ENCODE results near the gene NFATC2.
"Not testable (repeated sequence)": the region's sequence is repeated elsewhere in the genome, so short reads cannot be mapped to it uniquely, and the experiment has no call there.

Gene NFATC2

DNA sequence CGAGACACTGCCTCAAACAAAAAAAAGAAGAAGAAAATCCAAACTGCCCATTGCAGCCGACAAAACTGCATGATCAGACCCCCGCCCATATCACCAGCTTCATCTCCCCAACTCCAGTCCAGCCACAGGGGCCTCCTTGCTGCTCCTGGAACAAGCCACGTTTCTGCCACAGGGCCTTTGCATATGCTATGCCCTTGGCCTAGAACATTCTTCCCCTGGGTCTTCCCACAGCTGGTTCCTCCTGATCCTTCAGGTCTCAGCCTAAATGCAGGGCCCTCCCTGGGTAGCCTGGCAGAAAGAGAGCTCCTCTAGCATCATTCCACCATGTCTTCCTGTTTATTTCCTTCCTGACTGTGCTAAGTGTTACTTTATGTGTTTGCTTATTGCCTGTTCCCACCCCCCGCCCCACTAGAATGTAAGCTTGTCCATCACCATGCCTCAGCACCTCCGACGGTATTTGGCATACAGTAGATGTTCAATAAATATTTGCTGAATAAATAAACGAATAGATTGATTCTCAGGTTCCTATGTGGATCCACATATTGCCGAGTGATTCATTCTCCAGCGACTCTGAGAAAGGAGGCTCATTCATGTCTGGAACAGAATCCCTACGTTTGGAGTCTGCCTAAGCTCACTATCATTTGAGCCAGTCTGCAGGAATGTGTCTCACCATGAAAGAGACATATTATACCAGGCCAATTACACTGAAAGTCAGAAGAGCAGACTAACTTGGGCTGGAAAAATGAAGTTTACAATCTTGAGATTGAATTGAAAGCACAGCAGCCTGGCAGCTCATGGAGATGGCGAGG is 56.1 kb downstream of the NFATC2 start:
- Histone ChIP-seq H3K4me1 (ENCODE audit: control insufficient read depth, insufficient read depth, low read length, unreplicated experiment) (peaks cover 14% of the 10 kb centered on the region), H3K79me2 (ENCODE audit: control insufficient read depth, insufficient read depth, low read length, unreplicated experiment) (no peaks in the 10 kb centered on the region), H3K27me3 (ENCODE audit: insufficient read depth, low read length) (no peaks in the 10 kb centered on the region), H3K36me3 (ENCODE audit: insufficient read depth, low read length) (no peaks in the 10 kb centered on the region), H2AFZ (ENCODE audit: low read length, unreplicated experiment) (no peak overlapping the region), H3K4me3 (ENCODE audit: low read depth, low read length) (no peak overlapping the region), H3K27ac (ENCODE audit: low read depth, low read length) (no peak overlapping the region)

DNA sequence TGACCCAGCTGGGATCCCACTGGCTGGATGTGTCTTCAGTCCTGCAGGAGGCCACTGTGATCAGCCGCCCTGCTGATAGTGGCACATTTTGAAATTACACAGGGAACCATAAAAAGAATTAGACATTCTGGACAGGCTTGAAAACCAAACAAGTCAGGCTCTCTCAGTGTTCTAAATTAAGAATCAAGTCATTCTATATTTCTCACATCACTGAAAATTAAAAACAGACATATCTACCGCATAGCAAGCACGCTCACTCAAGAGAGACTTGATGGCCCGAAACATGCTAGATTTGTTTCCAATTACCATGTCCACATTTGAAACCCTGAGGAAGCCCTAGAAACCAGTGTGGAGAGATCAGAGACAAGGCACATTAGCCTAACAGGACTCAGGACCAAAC is 57.7 kb downstream of the NFATC2 start:
- H3K27ac ChIP-seq (ENCODE audit: low read depth, low read length) = no peak overlapping the region
- H3K36me3 ChIP-seq (ENCODE audit: insufficient read depth, low read length) = no peaks in the 10 kb centered on the region
- H3K4me1 ChIP-seq (ENCODE audit: control insufficient read depth, insufficient read depth, low read length, unreplicated experiment) = peaks cover 14% of the 10 kb centered on the region

DNA sequence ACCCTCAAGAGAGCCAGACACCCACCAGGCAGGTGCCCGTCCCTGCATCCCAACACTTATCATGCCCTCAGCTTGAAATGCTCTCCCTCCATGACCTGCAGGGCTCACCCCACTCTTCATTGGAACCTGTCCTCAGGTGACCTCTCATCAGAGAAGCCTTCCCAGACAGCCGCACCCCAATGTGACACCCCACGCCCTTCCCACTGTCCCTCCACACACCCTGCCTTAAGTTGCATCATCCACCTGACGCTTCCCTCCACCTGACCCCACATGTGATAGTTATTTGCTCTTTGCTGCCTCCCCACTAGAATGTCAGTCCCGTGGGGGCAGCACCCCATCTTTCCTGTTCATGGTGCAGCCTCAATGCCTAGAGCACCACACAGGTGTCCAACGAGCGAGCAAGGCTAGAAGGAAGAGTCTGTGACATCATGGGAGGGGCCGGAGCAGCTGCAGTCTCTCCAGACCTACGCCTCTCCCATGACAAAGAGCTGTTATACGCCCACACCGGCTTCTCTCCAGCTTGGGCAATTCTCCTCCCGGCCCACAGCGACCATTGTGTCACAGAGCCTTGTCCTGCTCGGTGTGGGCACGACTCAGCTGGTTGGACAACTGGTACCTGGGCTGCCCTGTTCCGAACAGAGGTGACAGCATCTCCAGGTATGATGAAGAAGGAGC is 58.2 kb downstream of the NFATC2 start:
- Histone ChIP-seq H3K36me3 (ENCODE audit: insufficient read depth, low read length) (no peaks in the 10 kb centered on the region), H3K27ac (ENCODE audit: low read depth, low read length) (no peak overlapping the region), H2AFZ (ENCODE audit: low read length, unreplicated experiment) (no peak overlapping the region), H3K27me3 (ENCODE audit: insufficient read depth, low read length) (no peaks in the 10 kb centered on the region), H3K4me3 (ENCODE audit: low read depth, low read length) (no peak overlapping the region), H3K4me1 (ENCODE audit: control insufficient read depth, insufficient read depth, low read length, unreplicated experiment) (peaks cover 14% of the 10 kb centered on the region), H3K79me2 (ENCODE audit: control insufficient read depth, insufficient read depth, low read length, unreplicated experiment) (no peaks in the 10 kb centered on the region)

More for the DNA sequence above, 57.7 kb downstream of the NFATC2 start:
- Histone ChIP-seq H3K4me3 (ENCODE audit: low read depth, low read length) (no peak overlapping the region), H2AFZ (ENCODE audit: low read length, unreplicated experiment) (no peak overlapping the region), H3K27me3 (ENCODE audit: insufficient read depth, low read length) (no peaks in the 10 kb centered on the region), H3K79me2 (ENCODE audit: control insufficient read depth, insufficient read depth, low read length, unreplicated experiment) (no peaks in the 10 kb centered on the region)

DNA sequence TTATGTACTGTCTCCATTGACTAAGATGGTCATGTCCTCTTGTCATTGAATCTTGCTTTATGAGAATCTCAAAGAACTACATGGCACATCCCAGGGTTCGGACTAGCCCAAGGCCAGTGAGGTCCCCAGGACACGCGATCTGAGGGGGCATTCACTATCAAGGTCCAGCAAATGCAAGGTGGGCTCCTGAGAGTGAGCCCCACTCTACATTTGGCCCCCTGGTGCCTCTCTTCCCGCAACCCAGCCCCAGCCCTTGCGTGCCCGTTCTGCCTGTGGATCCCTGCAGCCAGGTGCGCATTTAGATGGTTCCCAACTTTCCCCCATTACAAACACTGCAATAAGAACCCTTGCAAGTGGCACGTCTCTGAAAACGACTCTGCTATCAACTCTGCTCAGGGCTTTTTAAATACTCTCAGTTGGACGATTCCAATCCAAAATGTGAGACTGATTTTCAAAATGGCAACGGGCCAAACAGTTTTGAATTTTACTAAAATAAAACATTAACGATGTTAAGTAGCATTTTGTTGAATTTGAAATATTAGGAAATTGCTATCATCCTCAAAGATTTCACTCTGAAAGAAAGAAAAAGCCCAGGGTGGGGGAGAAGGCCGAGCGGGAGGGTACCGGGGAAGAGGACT is 59.6 kb downstream of the NFATC2 start:
- H2AFZ ChIP-seq (ENCODE audit: low read length, unreplicated experiment) = no peak overlapping the region
- peaks cover 6% of the 10 kb centered on the region; the same call in 1 of the 2 replicates for H3K27me3 ChIP-seq (ENCODE audit: insufficient read depth, low read length)
- H3K27ac ChIP-seq (ENCODE audit: low read depth, low read length) = no peak overlapping the region
- H3K79me2 ChIP-seq (ENCODE audit: control insufficient read depth, insufficient read depth, low read length, unreplicated experiment) = no peaks in the 10 kb centered on the region
- no peak overlapping the region for H3K4me3 ChIP-seq (ENCODE audit: low read depth, low read length)
- H3K4me1 ChIP-seq (ENCODE audit: control insufficient read depth, insufficient read depth, low read length, unreplicated experiment) = peaks cover 6% of the 10 kb centered on the region
- H3K36me3 ChIP-seq (ENCODE audit: insufficient read depth, low read length) = no peaks in the 10 kb centered on the region

DNA sequence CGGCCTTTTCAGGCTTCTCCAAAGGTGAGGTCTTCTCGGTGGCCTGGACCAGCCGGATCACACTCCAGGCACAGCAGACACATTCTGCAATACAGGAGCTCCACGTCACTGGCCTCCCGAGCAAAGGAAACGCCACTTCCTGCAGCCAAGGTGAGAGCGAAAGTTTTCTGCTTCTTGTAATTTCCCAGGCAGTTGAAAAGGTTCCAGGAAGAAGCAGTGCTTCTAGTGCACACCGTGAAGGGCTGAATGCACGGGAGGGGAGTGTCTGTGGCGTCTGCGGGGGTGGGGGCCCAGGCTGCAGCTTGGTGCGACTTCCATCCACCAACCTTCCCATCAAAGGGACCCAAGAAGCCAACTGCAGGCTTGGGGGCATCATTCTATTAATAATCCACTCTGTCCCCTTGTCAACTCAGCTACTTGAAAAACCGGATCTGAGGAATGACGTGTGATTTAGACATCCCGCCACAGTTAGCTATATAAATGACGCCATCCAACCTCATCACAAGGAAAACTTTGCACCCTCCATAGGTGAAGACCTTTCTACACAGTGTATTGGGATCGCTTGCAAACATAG is 61.1 kb downstream of the NFATC2 start:
- Histone ChIP-seq H3K27ac (ENCODE audit: low read depth, low read length) (no peak overlapping the region), H3K79me2 (ENCODE audit: control insufficient read depth, insufficient read depth, low read length, unreplicated experiment) (no peaks in the 10 kb centered on the region), H3K4me3 (ENCODE audit: low read depth, low read length) (no peak overlapping the region), H3K36me3 (ENCODE audit: insufficient read depth, low read length) (no peaks in the 10 kb centered on the region), H3K27me3 (ENCODE audit: insufficient read depth, low read length) (peaks cover 10% of the 10 kb centered on the region; the same call in 1 of the 2 replicates), H3K4me1 (ENCODE audit: control insufficient read depth, insufficient read depth, low read length, unreplicated experiment) (no peaks in the 10 kb centered on the region), H2AFZ (ENCODE audit: low read length, unreplicated experiment) (no peak overlapping the region)

- H2AFZ ChIP-seq (ENCODE audit: low read length, unreplicated experiment) = no peak overlapping the region
Measured at GRCh38 chr20:51480507-51481270, 61.8 kb downstream of the NFATC2 start.

GRCh38 chr20:51476106-51476505 is 66.4 kb downstream of the NFATC2 start:
- H3K4me3 ChIP-seq (ENCODE audit: low read depth, low read length); H3K79me2 ChIP-seq (ENCODE audit: control insufficient read depth, insufficient read depth, low read length, unreplicated experiment); H3K27me3 ChIP-seq (ENCODE audit: insufficient read depth, low read length); H3K4me1 ChIP-seq (ENCODE audit: control insufficient read depth, insufficient read depth, low read length, unreplicated experiment); H3K36me3 ChIP-seq (ENCODE audit: insufficient read depth, low read length); H3K27ac ChIP-seq (ENCODE audit: low read depth, low read length); H2AFZ ChIP-seq (ENCODE audit: low read length, unreplicated experiment): not testable (repeated sequence)

More at GRCh38 chr20:51480507-51481270, 61.8 kb downstream of the NFATC2 start:
- Histone ChIP-seq H3K79me2 (ENCODE audit: control insufficient read depth, insufficient read depth, low read length, unreplicated experiment) (no peaks in the 10 kb centered on the region), H3K36me3 (ENCODE audit: insufficient read depth, low read length) (no peaks in the 10 kb centered on the region), H3K27ac (ENCODE audit: low read depth, low read length) (no peak overlapping the region), H3K4me1 (ENCODE audit: control insufficient read depth, insufficient read depth, low read length, unreplicated experiment) (no peaks in the 10 kb centered on the region), H3K4me3 (ENCODE audit: low read depth, low read length) (no peak overlapping the region), H3K27me3 (ENCODE audit: insufficient read depth, low read length) (peaks cover 10% of the 10 kb centered on the region; the same call in 1 of the 2 replicates)

GRCh38 chr20:51473771-51474170 is 68.7 kb downstream of the NFATC2 start:
- no peaks in the 10 kb centered on the region for H3K36me3 ChIP-seq (ENCODE audit: insufficient read depth, low read length)
- H3K27ac ChIP-seq (ENCODE audit: low read depth, low read length) = no peak overlapping the region
- peaks cover 8% of the 10 kb centered on the region; the same call in 1 of the 2 replicates for H3K27me3 ChIP-seq (ENCODE audit: insufficient read depth, low read length)

DNA sequence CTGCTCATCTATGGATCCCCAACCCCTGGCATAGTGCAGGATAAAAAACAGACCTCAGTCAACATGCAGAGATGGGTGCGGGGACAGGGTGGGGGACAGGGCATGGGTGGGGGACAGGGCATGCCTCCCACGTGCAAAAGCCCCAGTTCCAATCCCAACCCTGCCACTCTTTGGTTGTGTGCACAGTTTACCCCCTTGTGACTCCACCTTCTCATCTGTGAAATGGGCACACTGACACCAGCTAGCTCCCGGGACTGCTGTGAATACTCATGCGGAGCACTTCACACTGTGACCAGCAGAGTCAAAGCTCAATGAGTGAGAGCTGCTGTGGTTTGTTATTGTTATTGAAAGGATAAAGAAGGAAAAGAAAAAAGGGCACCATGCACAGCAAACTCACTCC is 69.3 kb downstream of the NFATC2 start:
- H2AFZ ChIP-seq (ENCODE audit: low read length, unreplicated experiment) = no peak overlapping the region
- H3K27ac ChIP-seq (ENCODE audit: low read depth, low read length) = no peak overlapping the region
- H3K27me3 ChIP-seq (ENCODE audit: insufficient read depth, low read length) = peaks cover 4% of the 10 kb centered on the region; the same call in 1 of the 2 replicates
- H3K4me1 ChIP-seq (ENCODE audit: control insufficient read depth, insufficient read depth, low read length, unreplicated experiment) = no peaks in the 10 kb centered on the region
- no peak overlapping the region for H3K4me3 ChIP-seq (ENCODE audit: low read depth, low read length)
- H3K79me2 ChIP-seq (ENCODE audit: control insufficient read depth, insufficient read depth, low read length, unreplicated experiment) = no peaks in the 10 kb centered on the region
- no peaks in the 10 kb centered on the region for H3K36me3 ChIP-seq (ENCODE audit: insufficient read depth, low read length)

More at GRCh38 chr20:51473771-51474170, 68.7 kb downstream of the NFATC2 start:
- no peaks in the 10 kb centered on the region for H3K4me1 ChIP-seq (ENCODE audit: control insufficient read depth, insufficient read depth, low read length, unreplicated experiment)
- H3K79me2 ChIP-seq (ENCODE audit: control insufficient read depth, insufficient read depth, low read length, unreplicated experiment) = no peaks in the 10 kb centered on the region
- no peak overlapping the region for H3K4me3 ChIP-seq (ENCODE audit: low read depth, low read length)
- H2AFZ ChIP-seq (ENCODE audit: low read length, unreplicated experiment) = no peak overlapping the region

- H3K4me3 ChIP-seq (ENCODE audit: low read depth, low read length) = no peak overlapping the region
- no peaks in the 10 kb centered on the region for H3K79me2 ChIP-seq (ENCODE audit: control insufficient read depth, insufficient read depth, low read length, unreplicated experiment)
- H2AFZ ChIP-seq (ENCODE audit: low read length, unreplicated experiment) = no peak overlapping the region
- no peaks in the 10 kb centered on the region for H3K36me3 ChIP-seq (ENCODE audit: insufficient read depth, low read length)
- no peak overlapping the region for H3K27ac ChIP-seq (ENCODE audit: low read depth, low read length)
- H3K4me1 ChIP-seq (ENCODE audit: control insufficient read depth, insufficient read depth, low read length, unreplicated experiment) = no peaks in the 10 kb centered on the region
- no peaks in the 10 kb centered on the region for H3K27me3 ChIP-seq (ENCODE audit: insufficient read depth, low read length)
Measured at GRCh38 chr20:51470907-51471411, 71.6 kb downstream of the NFATC2 start.

Measured in ACC112 (cell line).